ENCODE data around the gene MLIP. TPM values are rescaled to one million over a fixed set of nuclear protein-coding genes. Genes with fewer than 3 reads are reported as not detected.
A peak's percentile ranks its signal among the peaks of the same experiment; 100 is the strongest.
"Not testable (repeated sequence)": the region's sequence is repeated elsewhere in the genome, so short reads cannot be mapped to it uniquely, and the experiment has no call there.

MLIP gene
- total RNA-seq = 0.99 and 1.1 TPM in 2 replicates

DNA sequence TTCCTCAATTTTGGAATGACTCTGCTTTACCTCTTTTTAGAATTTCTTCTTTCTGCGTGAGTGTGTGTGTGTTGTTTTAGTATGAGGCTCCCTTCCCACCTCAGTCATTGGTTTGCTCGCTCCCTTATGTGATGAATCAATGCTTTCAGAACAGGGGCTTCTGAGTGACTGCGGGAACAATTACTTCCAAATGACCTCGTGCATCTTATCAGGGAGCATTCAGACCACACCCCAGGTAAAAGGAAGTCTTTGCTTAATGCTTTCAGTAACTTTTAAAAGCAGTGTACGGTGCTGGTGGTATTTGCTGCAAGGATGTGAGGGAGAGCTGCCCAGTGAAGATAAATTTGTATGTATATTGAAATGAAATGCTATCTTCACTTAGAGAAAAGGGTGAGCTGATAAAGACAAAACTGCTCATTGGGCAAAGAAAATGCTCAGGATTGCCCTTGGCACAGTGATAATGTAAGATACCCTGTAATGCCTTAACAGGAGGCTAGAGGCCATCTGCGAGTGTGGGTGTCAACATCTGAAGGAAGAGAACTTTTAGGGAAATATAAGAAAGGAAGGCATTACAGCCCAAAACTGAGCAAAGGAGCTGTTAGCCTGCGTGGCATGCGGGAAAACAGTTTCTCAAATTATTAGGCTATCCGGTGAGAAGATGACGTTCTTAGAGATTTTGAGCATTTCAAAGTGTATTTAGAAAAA lies at the start of gene MLIP:
Gene MLIP, plus strand, starts transcription at position 103 of the 705 bp plus-strand sequence. Its CDS starts 37 bp downstream, at position 140.
- peak in 1 of 2 donors; percentile 25 for DNase-seq (ENCODE audit: low read depth in 2 of 2)

DNA sequence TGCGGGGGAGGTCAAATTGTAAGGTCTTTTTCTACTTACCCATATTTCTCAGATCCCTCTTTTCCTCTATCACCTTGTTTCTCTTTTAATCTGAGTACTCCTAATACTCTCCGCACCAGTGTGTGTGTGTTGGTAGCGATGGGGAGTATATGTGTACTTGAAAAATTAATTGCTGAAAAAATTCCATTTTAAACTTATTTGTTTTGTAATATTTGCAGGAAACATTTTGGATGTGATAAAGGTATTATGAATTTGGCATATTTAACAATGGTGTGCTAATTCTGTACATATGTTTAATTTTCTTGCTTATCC lies 48.1 kb upstream of the MLIP start:
- no peak for DNase-seq (ENCODE audit: low read depth in 2 of 2)

DNA sequence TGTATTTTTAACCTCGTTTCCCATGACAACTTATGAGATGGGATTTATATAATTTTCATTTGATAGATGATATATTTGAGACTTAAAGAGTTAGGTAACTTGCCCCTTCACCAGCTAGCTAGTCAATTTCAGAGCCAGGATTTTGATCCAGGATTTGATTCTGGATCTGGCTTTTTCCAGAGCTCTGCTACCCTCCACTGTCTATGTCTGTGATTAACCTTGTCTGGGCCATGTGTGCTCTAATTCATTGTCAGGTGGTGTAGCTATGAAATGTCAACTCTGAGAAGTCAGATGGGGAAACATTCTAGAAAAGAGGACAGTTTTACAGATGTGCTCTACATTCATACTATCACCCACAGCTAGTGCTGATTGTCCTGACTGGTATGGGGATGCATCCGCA lies 42.5 kb upstream of the MLIP start:
- DNase-seq (ENCODE audit: low read depth in 2 of 2) = no peak

DNA sequence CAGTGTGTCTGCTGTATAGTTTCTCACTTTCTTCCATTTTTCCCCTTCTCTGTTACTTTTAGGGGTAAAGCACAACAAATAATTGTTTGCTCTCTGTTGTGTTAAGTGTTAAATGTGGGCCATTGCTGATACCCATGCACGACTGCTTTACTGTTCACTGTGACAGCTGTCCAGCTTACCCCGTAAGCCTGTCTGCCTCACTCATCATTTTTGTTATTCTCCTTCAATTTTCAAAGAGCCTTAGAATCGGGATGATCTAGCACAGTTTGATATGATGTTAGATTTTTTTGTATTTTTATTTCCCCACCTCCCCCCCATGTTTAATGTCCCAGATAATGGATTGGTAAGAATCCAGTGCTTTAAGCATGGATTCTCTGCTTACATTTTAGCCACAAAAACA lies 41.2 kb upstream of the MLIP start:
- no peak for DNase-seq (ENCODE audit: low read depth in 2 of 2)

DNA sequence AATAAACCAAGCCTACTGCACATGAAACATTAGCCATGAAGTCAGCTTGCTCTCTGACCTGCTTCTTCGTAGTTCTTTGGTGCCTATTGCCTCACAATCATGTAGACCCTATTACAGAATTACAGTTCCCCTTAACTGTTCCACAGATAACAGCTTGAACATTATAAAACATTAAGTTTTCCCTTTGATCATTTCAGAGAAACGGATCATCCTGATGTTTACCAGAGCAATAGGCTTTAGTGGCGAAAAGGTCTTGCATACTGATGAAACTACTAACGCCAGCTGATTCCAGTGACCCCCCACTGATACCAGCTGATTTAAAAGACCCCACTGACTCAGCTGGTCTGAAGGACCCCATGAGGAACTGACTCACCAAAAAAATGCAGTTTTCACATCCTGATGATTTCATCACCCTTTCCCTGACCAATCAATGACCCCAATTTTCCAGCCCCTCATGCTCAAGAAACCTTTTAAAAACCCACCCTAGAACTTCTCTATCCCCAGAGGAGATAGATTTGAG lies 39.4 kb upstream of the MLIP start:
- no peak for DNase-seq (ENCODE audit: low read depth in 2 of 2)

DNA sequence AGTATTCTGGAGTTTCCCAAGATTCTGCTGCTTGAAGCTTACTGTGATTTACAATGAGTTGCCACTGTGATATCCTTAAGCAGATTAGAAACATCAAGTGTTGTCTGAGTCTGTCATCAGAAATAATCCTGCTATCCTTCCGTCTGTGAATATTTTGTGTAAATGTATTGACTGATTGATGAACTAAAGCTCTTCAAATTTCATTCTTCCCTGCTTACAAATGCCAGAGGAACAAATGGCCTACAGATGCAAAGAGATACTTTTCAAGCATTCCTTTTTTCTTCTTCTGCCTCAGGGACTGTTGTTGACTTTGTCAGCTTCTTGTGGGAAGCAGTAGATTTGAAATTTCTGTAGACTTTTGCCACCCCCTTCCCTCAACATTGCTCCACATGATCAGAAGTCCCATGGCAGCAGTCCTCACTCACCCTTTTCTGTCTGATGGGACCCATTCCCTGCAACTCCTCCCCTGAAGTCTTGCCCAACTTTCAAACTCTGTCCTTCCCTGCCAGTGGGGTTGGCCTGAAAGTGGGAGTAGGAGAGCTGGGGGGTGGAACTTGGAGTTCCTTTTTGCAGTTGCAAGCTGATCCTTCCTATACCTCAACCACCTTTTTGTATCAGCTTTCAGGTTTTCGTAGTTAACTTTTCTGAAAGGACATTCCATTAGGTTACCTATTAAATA lies 38.5 kb upstream of the MLIP start:
- DNase-seq (ENCODE audit: low read depth in 2 of 2) = no peak

DNA sequence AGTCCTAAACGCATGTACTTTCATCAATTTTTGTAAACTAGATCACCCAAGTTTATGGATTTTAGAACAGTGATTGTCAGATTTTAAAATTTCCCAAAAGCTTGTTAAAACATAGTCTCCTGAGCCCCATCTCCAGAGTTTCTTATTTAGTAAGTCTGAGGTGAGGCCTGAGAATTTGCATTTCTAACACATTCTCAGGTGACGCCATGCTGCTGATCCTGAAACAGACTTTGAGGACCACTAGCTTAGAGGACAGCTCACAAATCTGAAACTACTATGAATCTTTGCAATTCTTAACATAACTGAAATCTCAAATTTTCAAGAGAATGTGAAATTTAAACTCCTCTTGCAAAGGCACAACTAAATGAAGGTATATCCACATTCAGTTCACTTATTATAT lies 37.8 kb upstream of the MLIP start:
- no peak for DNase-seq (ENCODE audit: low read depth in 2 of 2)

DNA sequence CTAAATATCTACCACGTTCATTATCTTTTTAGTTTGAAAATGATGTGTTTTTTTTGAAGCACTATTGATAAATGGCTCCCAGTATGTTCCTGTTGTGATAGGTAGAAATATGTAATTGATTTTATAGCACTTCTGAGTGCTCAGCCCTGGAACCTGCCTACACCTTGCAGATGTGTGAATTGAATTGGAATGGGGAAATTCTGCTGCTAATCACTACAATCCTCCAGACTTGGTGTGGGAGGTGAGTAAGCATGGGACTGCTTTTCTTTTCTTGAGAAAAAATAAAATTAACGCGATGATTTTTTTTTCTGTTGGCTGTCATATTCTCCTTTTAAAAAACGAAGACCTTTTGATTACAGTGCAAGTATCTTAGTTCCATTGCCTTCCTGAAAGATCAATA lies 37.1 kb upstream of the MLIP start:
- no peak for DNase-seq (ENCODE audit: low read depth in 2 of 2)

GRCh38 chr6:54074578-54075195 lies 36.6 kb upstream of the MLIP start:
- no peak for DNase-seq (ENCODE audit: low read depth in 2 of 2)

GRCh38 chr6:54076159-54076789 lies 35.0 kb upstream of the MLIP start:
- DNase-seq (ENCODE audit: low read depth in 2 of 2) = peak in 1 of 2 donors; percentile 5

GRCh38 chr6:54081499-54081898 lies 29.7 kb upstream of the MLIP start:
- DNase-seq (ENCODE audit: low read depth in 2 of 2) = not testable (repeated sequence)

- no peak for DNase-seq (ENCODE audit: low read depth in 2 of 2)
These were observed 28.0 kb upstream of the MLIP start for GRCh38 chr6:54083287-54083686.

DNA sequence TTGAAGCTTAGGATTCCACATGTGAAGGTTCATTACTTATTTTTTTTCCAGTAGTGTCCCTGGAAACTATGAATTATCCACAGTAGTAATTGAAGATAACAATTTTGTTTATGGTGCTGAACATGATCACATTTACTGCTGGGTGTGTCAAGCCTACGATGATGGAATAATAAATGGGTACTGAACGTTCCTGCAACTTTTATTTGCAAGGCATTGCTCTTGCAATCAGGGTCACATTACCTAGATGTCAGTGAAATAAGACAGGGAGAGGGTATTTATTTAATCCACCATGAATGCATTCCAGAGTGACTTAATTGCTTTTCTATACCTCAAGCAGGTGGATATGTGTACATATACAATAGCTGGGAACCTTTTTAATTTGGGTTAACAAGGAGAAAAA lies 27.0 kb upstream of the MLIP start:
- DNase-seq (ENCODE audit: low read depth in 2 of 2) = no peak

DNA sequence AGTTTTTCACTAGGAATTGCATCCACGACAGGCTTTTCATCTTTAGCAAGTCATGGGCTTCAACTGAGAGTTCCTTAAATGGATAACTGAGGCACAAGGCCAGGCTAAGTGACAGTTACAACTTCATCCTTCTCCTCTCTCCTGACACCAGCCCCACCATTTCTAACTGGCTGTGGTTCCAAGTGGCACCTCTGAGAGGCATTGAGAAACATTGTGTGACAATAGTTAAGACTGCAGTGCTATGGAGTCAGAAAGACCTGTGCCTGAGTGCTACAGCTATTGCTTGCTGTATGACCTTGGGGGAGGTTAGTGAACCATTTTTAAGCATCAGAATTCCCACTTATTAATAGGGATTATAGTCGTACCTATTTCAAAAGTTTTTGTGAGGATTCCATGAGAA lies 26.2 kb upstream of the MLIP start:
- DNase-seq (ENCODE audit: low read depth in 2 of 2) = no peak

DNA sequence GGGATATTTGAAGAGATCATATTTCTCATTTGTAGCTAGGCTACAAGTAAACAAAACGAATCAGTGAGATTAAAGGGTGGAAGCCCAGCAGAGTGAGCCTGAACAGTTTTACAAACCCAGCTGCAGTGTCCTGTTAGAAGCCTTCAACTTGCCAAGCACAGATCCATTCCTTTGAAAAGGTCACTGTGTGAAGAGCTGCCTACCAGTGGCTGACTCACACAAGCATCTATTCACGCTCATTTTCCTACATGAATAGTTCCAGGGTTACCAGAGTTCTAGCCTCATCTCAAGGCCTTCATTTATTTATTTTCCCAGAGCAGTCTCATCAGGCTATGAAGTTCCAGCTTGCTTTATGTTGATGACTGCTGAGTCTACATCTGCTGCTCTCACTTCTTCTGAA lies 25.7 kb upstream of the MLIP start:
- DNase-seq (ENCODE audit: low read depth in 2 of 2) = no peak

GRCh38 chr6:54086439-54086838 lies 24.8 kb upstream of the MLIP start:
- DNase-seq (ENCODE audit: low read depth in 2 of 2) = no peak

GRCh38 chr6:54087721-54088120 lies 23.5 kb upstream of the MLIP start:
- no peak for DNase-seq (ENCODE audit: low read depth in 2 of 2)

- DNase-seq (ENCODE audit: low read depth in 2 of 2) = no peak
These were observed 17.8 kb upstream of the MLIP start for GRCh38 chr6:54093326-54093948.

DNA sequence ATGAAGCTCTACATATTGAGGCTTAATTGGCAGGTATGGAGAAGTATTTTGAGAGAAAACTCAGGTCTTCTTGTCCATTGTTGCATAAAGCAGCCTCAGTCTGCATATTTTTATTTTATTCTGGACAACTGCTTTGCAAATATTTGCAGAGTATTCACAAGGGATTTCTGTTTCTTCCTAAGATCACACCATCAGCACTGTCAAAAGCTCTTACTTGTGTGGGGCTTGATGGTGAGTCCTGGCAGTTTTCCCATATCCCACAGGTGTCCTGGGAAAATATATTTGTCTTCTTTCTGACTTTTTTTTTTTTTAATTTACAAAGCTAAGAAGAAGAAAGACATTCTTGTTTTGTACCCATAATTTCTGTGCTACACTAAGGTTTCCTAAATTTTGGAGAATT lies 16.9 kb upstream of the MLIP start:
- DNase-seq (ENCODE audit: low read depth in 2 of 2) = no peak

DNA sequence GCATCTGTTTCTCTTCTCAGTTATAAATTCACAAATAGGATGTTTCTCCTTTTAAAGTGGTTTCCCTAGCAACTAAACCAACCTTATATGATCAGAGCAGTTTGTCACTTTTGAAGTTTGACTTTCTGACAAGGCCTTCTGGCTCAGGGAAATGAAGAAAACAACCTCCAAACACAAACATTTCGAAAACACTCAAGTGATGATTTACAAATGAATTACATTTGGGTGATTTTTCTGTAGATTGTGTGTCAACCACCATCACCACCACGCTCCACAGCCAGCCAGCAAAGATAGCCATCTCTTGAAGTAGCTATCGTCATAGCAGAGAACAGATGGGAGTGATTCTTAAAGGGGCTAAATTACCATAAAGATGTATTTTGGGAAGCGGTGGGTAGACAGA lies 16.5 kb upstream of the MLIP start:
- DNase-seq (ENCODE audit: low read depth in 2 of 2) = no peak

DNA sequence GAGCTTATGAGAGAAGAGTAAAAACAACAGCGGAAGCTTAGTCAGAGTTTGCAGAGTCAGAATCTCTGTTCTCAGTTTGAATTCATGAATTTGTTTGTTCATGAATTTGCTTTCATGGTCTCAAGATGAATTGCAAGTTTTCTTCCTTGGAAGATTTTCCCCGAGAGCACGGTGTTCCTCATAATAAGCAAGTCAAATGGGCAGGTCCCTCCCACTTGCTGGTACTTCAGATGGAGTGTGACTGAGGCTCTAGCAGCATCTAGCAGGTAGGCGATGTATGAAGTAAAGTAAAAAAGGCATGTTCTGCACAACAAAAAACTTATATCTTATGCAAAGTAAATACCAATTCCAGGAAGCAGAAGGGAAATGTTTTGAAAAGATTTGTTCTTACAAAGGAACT lies 15.5 kb upstream of the MLIP start:
- no peak for DNase-seq (ENCODE audit: low read depth in 2 of 2)

DNA sequence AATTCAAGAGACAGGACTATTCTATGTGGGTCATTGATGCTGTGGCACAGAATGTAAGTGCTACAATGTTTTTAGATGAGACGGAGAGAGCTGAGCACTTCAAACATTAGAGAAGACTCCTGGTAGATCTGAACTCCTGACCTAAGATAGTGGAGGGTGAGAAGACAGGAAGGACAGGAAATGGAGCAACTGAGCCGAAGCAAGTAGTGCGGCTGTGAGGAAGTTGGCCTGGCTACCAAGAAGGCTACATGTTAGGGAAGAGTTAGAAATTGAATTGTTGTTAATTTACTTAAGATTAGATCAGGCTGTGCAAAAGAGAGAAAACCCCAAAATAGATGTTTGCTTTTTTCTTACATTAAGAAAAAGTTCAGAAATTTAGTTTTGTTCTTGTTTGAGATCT lies 14.4 kb upstream of the MLIP start:
- DNase-seq (ENCODE audit: low read depth in 2 of 2) = no peak
